Thyroid gland (tissue), 4 donors: Measurements from ENCODE around the gene PLXNC1.

Experiments
- POLR2A ChIP-seq, 2 donors: fragments of 450-650 bp; IDR thresholded peaks; one replicate each; pipeline ENCODE4 v1.6.1; 2017; ENCODE audit warnings: antibody characterized with exemption in 2 of 2, mild to moderate bottlenecking in 2 of 2, moderate library complexity in 1 of 2
- TF ChIP-seq, protein P1 (sequence below), 6 experiments: fragments of 200-600 bp in 3 of 6; fragments of 450-650 bp in 3 of 6; sonication (generic) in 3 of 6; IDR thresholded peaks; one replicate each; pipeline ENCODE4 v1.5.1; 2016 to 2019; ENCODE audit warnings: antibody characterized with exemption in 6 of 6, mild to moderate bottlenecking in 2 of 6, inconsistent platforms in 1 of 6, moderate library complexity in 1 of 6

- TF ChIP-seq, protein P1, sequence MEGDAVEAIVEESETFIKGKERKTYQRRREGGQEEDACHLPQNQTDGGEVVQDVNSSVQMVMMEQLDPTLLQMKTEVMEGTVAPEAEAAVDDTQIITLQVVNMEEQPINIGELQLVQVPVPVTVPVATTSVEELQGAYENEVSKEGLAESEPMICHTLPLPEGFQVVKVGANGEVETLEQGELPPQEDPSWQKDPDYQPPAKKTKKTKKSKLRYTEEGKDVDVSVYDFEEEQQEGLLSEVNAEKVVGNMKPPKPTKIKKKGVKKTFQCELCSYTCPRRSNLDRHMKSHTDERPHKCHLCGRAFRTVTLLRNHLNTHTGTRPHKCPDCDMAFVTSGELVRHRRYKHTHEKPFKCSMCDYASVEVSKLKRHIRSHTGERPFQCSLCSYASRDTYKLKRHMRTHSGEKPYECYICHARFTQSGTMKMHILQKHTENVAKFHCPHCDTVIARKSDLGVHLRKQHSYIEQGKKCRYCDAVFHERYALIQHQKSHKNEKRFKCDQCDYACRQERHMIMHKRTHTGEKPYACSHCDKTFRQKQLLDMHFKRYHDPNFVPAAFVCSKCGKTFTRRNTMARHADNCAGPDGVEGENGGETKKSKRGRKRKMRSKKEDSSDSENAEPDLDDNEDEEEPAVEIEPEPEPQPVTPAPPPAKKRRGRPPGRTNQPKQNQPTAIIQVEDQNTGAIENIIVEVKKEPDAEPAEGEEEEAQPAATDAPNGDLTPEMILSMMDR (IDR thresholded peaks at IDR 0.05) = no peak
- no peak for TF ChIP-seq POLR2A (IDR thresholded peaks at IDR 0.05)
Measured at GRCh38 chr12:94318181-94318580, 169.8 kb downstream of the PLXNC1 start.
